HG02840 (cell line): ENCODE measurements around the gene CCNK.

Source experiments
- ATAC-seq: cut with Tn5 transposase; IDR thresholded peaks from one replicate; pipeline ENCODE4 v1.9.1; 2021; ENCODE audit warnings: mild to moderate bottlenecking, moderate library complexity, moderate number of reproducible peaks; ENCODE audit not compliant: unreplicated experiment, low FRiP score

Gene CCNK

GRCh38 chr14:99465288-99465687 is 15.9 kb upstream of the CCNK start:
- no peak for ATAC-seq

- no peak for ATAC-seq
Measured at GRCh38 chr14:99466758-99467157, 14.5 kb upstream of the CCNK start.

GRCh38 chr14:99467336-99468078 is 13.7 kb upstream of the CCNK start:
- ATAC-seq = no peak

GRCh38 chr14:99468081-99468480 is 13.1 kb upstream of the CCNK start:
- no peak for ATAC-seq

GRCh38 chr14:99468836-99469592 is 12.2 kb upstream of the CCNK start:
- ATAC-seq = no peak

- ATAC-seq = no peak
Measured at GRCh38 chr14:99471731-99472130, 9.5 kb upstream of the CCNK start.

GRCh38 chr14:99472937-99473336 is 8.3 kb upstream of the CCNK start:
- ATAC-seq = no peak

GRCh38 chr14:99473458-99473857 is 7.8 kb upstream of the CCNK start:
- ATAC-seq = no peak

- no peak for ATAC-seq
Measured at GRCh38 chr14:99475179-99475578, 6.0 kb upstream of the CCNK start.

GRCh38 chr14:99475660-99476059 is 5.5 kb upstream of the CCNK start:
- no peak for ATAC-seq

GRCh38 chr14:99476864-99477263 is 4.3 kb upstream of the CCNK start:
- ATAC-seq = no peak

GRCh38 chr14:99478128-99478527 is 3.1 kb upstream of the CCNK start:
- ATAC-seq = no peak

GRCh38 chr14:99479160-99479905 is 1.9 kb upstream of the CCNK start:
- ATAC-seq = no peak

- no peak for ATAC-seq
Measured at GRCh38 chr14:99479906-99480869, 1.0 kb upstream of the CCNK start, which contains the start of gene SETD3. SETD3 (minus strand) TSS chr14:99480859; CDS start chr14:99465805, 15,054 bp downstream.

- ATAC-seq = no peak
Measured at GRCh38 chr14:99481745-99482099, 513 bp downstream of the CCNK start.

- no peak for ATAC-seq
Measured at GRCh38 chr14:99484106-99484505, 2.9 kb downstream of the CCNK start.

GRCh38 chr14:99497341-99497740 is 16.1 kb downstream of the CCNK start:
- ATAC-seq = no peak

GRCh38 chr14:99497894-99498293 is 16.7 kb downstream of the CCNK start:
- ATAC-seq = no peak

GRCh38 chr14:99502989-99503421 is 21.8 kb downstream of the CCNK start:
- ATAC-seq = no peak

- ATAC-seq = no peak
Measured at GRCh38 chr14:99503848-99504453, 22.7 kb downstream of the CCNK start.
